WTC11 (cell line): Measurements from ENCODE around the gene YBX3.

Source experiments
- CREM ChIP-seq: sonication (generic); formaldehyde crosslinking; IDR thresholded peaks from 2 replicates; pipeline ENCODE4 v1.8.1; 2022; ENCODE audit warnings: mild to moderate bottlenecking, missing genetic modification reagents, moderate library complexity
- CTCF ChIP-seq: fragments of 200-600 bp; IDR thresholded peaks from 2 replicates; pipeline ENCODE4 v1.8.0; 2022; ENCODE audit warnings: antibody characterized with exemption
- ESRRA ChIP-seq: sonication (generic); formaldehyde crosslinking; IDR thresholded peaks from 2 replicates; pipeline ENCODE4 v1.8.1; 2022; ENCODE audit warnings: mild to moderate bottlenecking, missing genetic modification reagents, borderline replicate concordance
- JUN ChIP-seq: sonication (generic); formaldehyde crosslinking; IDR thresholded peaks from 2 replicates; pipeline ENCODE4 v1.8.0; 2023; ENCODE audit warnings: mild to moderate bottlenecking, missing genetic modification reagents
- MAX ChIP-seq: sonication (generic); formaldehyde crosslinking; IDR thresholded peaks from 2 replicates; pipeline ENCODE4 v1.8.0; 2022; ENCODE audit warnings: mild to moderate bottlenecking, missing genetic modification reagents
- NFYB ChIP-seq: sonication (generic); formaldehyde crosslinking; conservative IDR thresholded peaks from 2 replicates; pipeline ENCODE4 v1.8.0; 2022; ENCODE audit warnings: low read depth, missing genetic modification reagents
- RORB ChIP-seq: fragments of 250-450 bp; sonication (Bioruptor Pico); IDR thresholded peaks from 2 replicates; pipeline ENCODE4 v1.9.0; 2021; ENCODE audit warnings: mild to moderate bottlenecking
- SP1 ChIP-seq: sonication (generic); formaldehyde crosslinking; conservative IDR thresholded peaks from 2 replicates; pipeline ENCODE4 v1.8.1; 2022; ENCODE audit warnings: missing genetic modification reagents
- TEAD4 ChIP-seq: sonication (generic); formaldehyde crosslinking; IDR thresholded peaks from 2 replicates; pipeline ENCODE4 v1.8.0; 2022; ENCODE audit warnings: mild to moderate bottlenecking, missing genetic modification reagents
- ZSCAN18 ChIP-seq: fragments of 250-450 bp; sonication (Bioruptor Pico); IDR thresholded peaks from 2 replicates; pipeline ENCODE4 v2.1.2; 2022; ENCODE audit warnings: mild to moderate bottlenecking, moderate library complexity
- TF ChIP-seq, protein P1 (sequence below): sonication (generic); formaldehyde crosslinking; conservative IDR thresholded peaks from 2 replicates; pipeline ENCODE4 v1.8.1; 2023; ENCODE audit warnings: mild to moderate bottlenecking, low read depth, missing genetic modification reagents, moderate library complexity
- TF ChIP-seq, protein P2 (sequence below): sonication (generic); formaldehyde crosslinking; IDR thresholded peaks from 2 replicates; pipeline ENCODE4 v1.8.0; 2023; ENCODE audit warnings: missing genetic modification reagents
- TF ChIP-seq, protein P3 (sequence below): sonication (generic); formaldehyde crosslinking; IDR thresholded peaks from 2 replicates; pipeline ENCODE4 v1.8.1; 2023; ENCODE audit warnings: mild to moderate bottlenecking, missing genetic modification reagents, borderline replicate concordance
- TF ChIP-seq, protein P4 (sequence below): sonication (generic); formaldehyde crosslinking; IDR thresholded peaks from 2 replicates; pipeline ENCODE4 v1.8.1; 2023; ENCODE audit warnings: mild to moderate bottlenecking, moderate library complexity, missing genetic modification reagents

- TF ChIP-seq CTCF, result no peak
- TF ChIP-seq, protein P1, sequence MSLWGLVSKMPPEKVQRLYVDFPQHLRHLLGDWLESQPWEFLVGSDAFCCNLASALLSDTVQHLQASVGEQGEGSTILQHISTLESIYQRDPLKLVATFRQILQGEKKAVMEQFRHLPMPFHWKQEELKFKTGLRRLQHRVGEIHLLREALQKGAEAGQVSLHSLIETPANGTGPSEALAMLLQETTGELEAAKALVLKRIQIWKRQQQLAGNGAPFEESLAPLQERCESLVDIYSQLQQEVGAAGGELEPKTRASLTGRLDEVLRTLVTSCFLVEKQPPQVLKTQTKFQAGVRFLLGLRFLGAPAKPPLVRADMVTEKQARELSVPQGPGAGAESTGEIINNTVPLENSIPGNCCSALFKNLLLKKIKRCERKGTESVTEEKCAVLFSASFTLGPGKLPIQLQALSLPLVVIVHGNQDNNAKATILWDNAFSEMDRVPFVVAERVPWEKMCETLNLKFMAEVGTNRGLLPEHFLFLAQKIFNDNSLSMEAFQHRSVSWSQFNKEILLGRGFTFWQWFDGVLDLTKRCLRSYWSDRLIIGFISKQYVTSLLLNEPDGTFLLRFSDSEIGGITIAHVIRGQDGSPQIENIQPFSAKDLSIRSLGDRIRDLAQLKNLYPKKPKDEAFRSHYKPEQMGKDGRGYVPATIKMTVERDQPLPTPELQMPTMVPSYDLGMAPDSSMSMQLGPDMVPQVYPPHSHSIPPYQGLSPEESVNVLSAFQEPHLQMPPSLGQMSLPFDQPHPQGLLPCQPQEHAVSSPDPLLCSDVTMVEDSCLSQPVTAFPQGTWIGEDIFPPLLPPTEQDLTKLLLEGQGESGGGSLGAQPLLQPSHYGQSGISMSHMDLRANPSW, result no peak
- no peak for TF ChIP-seq RORB (CRISPR knock-in tag)
- TF ChIP-seq TEAD4 (CRISPR knock-in tag), result no peak
- no peak for TF ChIP-seq JUN (CRISPR knock-in tag)
- TF ChIP-seq, protein P2, sequence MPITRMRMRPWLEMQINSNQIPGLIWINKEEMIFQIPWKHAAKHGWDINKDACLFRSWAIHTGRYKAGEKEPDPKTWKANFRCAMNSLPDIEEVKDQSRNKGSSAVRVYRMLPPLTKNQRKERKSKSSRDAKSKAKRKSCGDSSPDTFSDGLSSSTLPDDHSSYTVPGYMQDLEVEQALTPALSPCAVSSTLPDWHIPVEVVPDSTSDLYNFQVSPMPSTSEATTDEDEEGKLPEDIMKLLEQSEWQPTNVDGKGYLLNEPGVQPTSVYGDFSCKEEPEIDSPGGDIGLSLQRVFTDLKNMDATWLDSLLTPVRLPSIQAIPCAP (CRISPR knock-in tag), result no peak
- no peak for TF ChIP-seq CREM (CRISPR knock-in tag)
- no peak for TF ChIP-seq ZSCAN18
- TF ChIP-seq NFYB (CRISPR knock-in tag), result no peak
- TF ChIP-seq MAX, result no peak
- no peak for TF ChIP-seq ESRRA (CRISPR knock-in tag)
- TF ChIP-seq SP1 (CRISPR knock-in tag), result no peak
- TF ChIP-seq, protein P3, sequence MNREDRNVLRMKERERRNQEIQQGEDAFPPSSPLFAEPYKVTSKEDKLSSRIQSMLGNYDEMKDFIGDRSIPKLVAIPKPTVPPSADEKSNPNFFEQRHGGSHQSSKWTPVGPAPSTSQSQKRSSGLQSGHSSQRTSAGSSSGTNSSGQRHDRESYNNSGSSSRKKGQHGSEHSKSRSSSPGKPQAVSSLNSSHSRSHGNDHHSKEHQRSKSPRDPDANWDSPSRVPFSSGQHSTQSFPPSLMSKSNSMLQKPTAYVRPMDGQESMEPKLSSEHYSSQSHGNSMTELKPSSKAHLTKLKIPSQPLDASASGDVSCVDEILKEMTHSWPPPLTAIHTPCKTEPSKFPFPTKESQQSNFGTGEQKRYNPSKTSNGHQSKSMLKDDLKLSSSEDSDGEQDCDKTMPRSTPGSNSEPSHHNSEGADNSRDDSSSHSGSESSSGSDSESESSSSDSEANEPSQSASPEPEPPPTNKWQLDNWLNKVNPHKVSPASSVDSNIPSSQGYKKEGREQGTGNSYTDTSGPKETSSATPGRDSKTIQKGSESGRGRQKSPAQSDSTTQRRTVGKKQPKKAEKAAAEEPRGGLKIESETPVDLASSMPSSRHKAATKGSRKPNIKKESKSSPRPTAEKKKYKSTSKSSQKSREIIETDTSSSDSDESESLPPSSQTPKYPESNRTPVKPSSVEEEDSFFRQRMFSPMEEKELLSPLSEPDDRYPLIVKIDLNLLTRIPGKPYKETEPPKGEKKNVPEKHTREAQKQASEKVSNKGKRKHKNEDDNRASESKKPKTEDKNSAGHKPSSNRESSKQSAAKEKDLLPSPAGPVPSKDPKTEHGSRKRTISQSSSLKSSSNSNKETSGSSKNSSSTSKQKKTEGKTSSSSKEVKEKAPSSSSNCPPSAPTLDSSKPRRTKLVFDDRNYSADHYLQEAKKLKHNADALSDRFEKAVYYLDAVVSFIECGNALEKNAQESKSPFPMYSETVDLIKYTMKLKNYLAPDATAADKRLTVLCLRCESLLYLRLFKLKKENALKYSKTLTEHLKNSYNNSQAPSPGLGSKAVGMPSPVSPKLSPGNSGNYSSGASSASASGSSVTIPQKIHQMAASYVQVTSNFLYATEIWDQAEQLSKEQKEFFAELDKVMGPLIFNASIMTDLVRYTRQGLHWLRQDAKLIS (CRISPR knock-in tag), result no peak
- TF ChIP-seq, protein P4, sequence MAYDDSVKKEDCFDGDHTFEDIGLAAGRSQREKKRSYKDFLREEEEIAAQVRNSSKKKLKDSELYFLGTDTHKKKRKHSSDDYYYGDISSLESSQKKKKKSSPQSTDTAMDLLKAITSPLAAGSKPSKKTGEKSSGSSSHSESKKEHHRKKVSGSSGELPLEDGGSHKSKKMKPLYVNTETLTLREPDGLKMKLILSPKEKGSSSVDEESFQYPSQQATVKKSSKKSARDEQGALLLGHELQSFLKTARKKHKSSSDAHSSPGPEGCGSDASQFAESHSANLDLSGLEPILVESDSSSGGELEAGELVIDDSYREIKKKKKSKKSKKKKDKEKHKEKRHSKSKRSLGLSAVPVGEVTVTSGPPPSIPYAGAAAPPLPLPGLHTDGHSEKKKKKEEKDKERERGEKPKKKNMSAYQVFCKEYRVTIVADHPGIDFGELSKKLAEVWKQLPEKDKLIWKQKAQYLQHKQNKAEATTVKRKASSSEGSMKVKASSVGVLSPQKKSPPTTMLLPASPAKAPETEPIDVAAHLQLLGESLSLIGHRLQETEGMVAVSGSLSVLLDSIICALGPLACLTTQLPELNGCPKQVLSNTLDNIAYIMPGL, result no peak
These were observed 18.7 kb upstream of the YBX3 start for GRCh38 chr12:10741845-10742244.
